OCI-LY3 (cell line): ENCODE results near the gene FTSJ1.
A peak's percentile ranks its signal among the peaks of the same experiment; 100 is the strongest.

Experiments used
- H2AFZ ChIP-seq: fragments of 200-600, 300-600 bp; shearing (Covaris generic); 2 replicates; pipeline ENCODE4 v1.6.0; 2014; ENCODE audit warnings: antibody characterized with exemption, low read depth, low read length
- H3K27ac ChIP-seq: fragments of 200-600, 300-600 bp; sonication (generic); 2 replicates; pipeline ENCODE4 v1.5.1; 2014; ENCODE audit warnings: mild to moderate bottlenecking, low read length, moderate library complexity, mixed read lengths
- H3K27me3 ChIP-seq: fragments of 200-600, 300-600 bp; sonication (generic); 2 replicates; pipeline ENCODE4 v1.6.1; 2014; ENCODE audit warnings: low read depth, low read length, mixed read lengths
- H3K36me3 ChIP-seq: fragments of 200-600, 300-600 bp; sonication (generic); replicated peaks from 2 replicates; pipeline ENCODE3; 2014; ENCODE audit warnings: low read depth, low read length, mixed read lengths
- H3K4me1 ChIP-seq: fragments of 300-600, 200-600 bp; sonication (generic); 2 replicates; pipeline ENCODE4 v1.6.1; 2014; ENCODE audit warnings: low read length, mixed read lengths
- H3K4me2 ChIP-seq: fragments of 200-600, 300-600 bp; sonication (generic); 2 replicates; pipeline ENCODE4 v1.6.1; 2014; ENCODE audit warnings: low read length, mixed read lengths
- H3K4me3 ChIP-seq: fragments of 300-600, 200-600 bp; sonication (generic); 2 replicates; pipeline ENCODE4 v1.5.1; 2014; ENCODE audit warnings: antibody characterized with exemption, mild to moderate bottlenecking, low read length, moderate library complexity
- H3K79me2 ChIP-seq: fragments of 300-600, 200-600 bp; shearing (Covaris generic); 2 replicates; pipeline ENCODE4 v1.6.1; 2014; ENCODE audit warnings: mild to moderate bottlenecking, low read length, mixed read lengths
- H3K9ac ChIP-seq: fragments of 300-600, 200-600 bp; shearing (Covaris generic); 2 replicates; pipeline ENCODE4 v1.6.0; 2014; ENCODE audit warnings: mild to moderate bottlenecking, low read length, moderate library complexity
- H3K9me3 ChIP-seq: fragments of 200-600, 300-600 bp; shearing (Covaris generic); 2 replicates; pipeline ENCODE4 v1.6.1; 2014; ENCODE audit warnings: low read length, mixed read lengths; ENCODE audit not compliant: insufficient read depth
- H4K20me1 ChIP-seq: fragments of 200-600, 300-600 bp; sonication (generic); 2 replicates; pipeline ENCODE4 v1.6.1; 2016; ENCODE audit warnings: low read length, mixed read lengths; ENCODE audit not compliant: insufficient read depth
- EZH2phosphoT487 ChIP-seq: fragments of 200-600 bp; shearing (Covaris generic); IDR thresholded peaks from 2 replicates; pipeline ENCODE4 v1.6.1; 2018; ENCODE audit warnings: antibody characterized with exemption, mixed run types, low read depth
- TF ChIP-seq, protein P1 (sequence below): fragments of 200-600, 300-600 bp; sonication (generic); IDR thresholded peaks from 2 replicates; pipeline ENCODE4 v1.5.1; 2014; ENCODE audit warnings: antibody characterized with exemption, low read length, low read depth

The FTSJ1 gene

DNA sequence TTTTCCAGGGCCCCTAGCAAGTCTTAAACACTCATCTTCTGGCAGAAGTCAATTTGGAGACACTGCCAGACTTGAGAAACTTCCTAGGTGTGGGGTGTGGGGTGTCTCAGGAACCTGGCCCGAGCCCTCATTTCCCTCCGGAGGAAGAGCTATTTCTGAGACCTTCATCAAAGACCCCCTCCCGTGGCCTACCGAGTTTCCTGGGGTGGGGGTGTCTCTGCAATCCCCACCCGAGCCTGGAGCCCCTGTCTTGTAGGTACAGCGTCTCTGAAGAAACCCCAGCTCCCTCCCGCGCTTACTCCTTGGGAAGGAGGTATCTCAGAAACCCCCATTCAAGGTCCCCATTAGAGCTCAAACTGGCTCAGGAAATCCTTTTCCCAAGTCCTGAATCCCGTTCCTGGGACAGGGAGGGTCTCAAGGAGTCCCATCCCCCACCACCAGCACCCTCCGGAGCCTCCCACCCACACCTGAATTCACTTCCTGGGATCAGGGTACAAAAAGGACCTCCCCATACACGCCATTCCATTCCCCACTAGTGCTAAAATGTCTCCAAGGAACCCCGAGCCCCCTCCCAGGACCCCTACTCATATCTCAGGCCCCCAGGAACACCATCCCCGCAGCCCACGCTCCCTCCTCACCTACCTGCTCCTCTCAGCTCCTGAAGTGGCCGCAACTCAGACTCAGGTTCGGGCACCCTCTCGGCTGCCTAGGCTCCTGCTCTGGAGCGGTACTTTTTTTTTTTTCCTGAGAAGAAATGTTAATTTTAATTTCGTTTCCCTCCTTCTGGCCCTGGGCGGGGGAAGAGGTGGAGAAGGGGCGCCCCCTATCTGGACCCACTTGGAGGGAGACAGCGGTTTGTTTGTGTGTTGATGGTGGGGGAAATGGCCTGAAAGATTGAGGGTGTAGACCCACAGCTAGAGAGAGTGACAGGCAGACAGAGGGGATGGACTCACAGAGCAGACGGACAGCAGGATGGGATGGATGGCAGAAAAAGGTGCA is 7.0 kb upstream of the FTSJ1 start:
- Histone ChIP-seq H3K9me3 (no peaks in the 10 kb centered on the region), H3K79me2 (peaks cover 49% of the 10 kb centered on the region), H3K9ac (peak overlapping the region; percentile 98), H3K4me3 (peak overlapping the region; percentile 94), H3K4me1 (peaks cover 18% of the 10 kb centered on the region), H3K27me3 (no peaks in the 10 kb centered on the region), H2AFZ (peak overlapping the region; percentile 94), H4K20me1 (no peaks in the 10 kb centered on the region), H3K4me2 (peak overlapping the region; percentile 95), H3K27ac (peak overlapping the region; percentile 66), H3K36me3 (peaks cover 12% of the 10 kb centered on the region)
- TF ChIP-seq, protein P1, sequence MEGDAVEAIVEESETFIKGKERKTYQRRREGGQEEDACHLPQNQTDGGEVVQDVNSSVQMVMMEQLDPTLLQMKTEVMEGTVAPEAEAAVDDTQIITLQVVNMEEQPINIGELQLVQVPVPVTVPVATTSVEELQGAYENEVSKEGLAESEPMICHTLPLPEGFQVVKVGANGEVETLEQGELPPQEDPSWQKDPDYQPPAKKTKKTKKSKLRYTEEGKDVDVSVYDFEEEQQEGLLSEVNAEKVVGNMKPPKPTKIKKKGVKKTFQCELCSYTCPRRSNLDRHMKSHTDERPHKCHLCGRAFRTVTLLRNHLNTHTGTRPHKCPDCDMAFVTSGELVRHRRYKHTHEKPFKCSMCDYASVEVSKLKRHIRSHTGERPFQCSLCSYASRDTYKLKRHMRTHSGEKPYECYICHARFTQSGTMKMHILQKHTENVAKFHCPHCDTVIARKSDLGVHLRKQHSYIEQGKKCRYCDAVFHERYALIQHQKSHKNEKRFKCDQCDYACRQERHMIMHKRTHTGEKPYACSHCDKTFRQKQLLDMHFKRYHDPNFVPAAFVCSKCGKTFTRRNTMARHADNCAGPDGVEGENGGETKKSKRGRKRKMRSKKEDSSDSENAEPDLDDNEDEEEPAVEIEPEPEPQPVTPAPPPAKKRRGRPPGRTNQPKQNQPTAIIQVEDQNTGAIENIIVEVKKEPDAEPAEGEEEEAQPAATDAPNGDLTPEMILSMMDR, result peak; percentile 62
- TF ChIP-seq EZH2phosphoT487, result no peak

- no peak for TF ChIP-seq EZH2phosphoT487
- TF ChIP-seq, protein P1, result no peak
- no peaks in the 10 kb centered on the region for H3K9me3 ChIP-seq
- peak within 1 kb of the TSS; percentile 94 for H3K4me3 ChIP-seq
- peak within 1 kb of the TSS; percentile 94 for H2AFZ ChIP-seq
- peaks cover 46% of the 10 kb centered on the region for H3K79me2 ChIP-seq
- peak within 1 kb of the TSS; percentile 95 for H3K4me2 ChIP-seq
- peak within 1 kb of the TSS; percentile 66 for H3K27ac ChIP-seq
- peaks cover 27% of the 10 kb centered on the region for H3K4me1 ChIP-seq
- no peaks in the 10 kb centered on the region for H3K27me3 ChIP-seq
- H4K20me1 ChIP-seq, result no peaks in the 10 kb centered on the region
- H3K36me3 ChIP-seq, result peaks cover 8% of the 10 kb centered on the region
- H3K9ac ChIP-seq, result peak within 1 kb of the TSS; percentile 98
Measured at GRCh38 chrX:48470110-48470832, 5.7 kb upstream of the FTSJ1 start, which contains the start of gene SLC38A5. Gene SLC38A5, minus strand, starts transcription at chrX:48470260. Its CDS starts 2,336 bp downstream, at chrX:48467924.

DNA sequence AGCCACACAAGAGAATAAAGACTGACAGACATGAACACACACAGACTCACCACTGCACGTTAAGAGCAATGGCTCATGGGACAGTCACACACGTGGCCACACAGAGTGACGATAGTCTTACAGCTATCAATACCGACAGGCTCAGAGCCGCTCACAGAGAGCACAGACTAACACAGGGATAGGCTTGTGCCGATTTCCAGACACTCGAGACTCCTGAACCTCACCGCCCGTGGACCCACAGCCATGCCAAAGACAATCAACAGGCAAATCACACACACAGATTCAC is 5.2 kb upstream of the FTSJ1 start:
- no peak overlapping the region for H2AFZ ChIP-seq
- peaks cover 27% of the 10 kb centered on the region for H3K4me1 ChIP-seq
- H3K27me3 ChIP-seq, result no peaks in the 10 kb centered on the region
- no peak overlapping the region for H3K4me3 ChIP-seq
- H3K36me3 ChIP-seq, result peaks cover 6% of the 10 kb centered on the region
- peaks cover 45% of the 10 kb centered on the region for H3K79me2 ChIP-seq
- H4K20me1 ChIP-seq, result no peaks in the 10 kb centered on the region
- H3K4me2 ChIP-seq, result no peak overlapping the region
- H3K9ac ChIP-seq, result no peak overlapping the region
- no peaks in the 10 kb centered on the region for H3K9me3 ChIP-seq
- no peak overlapping the region for H3K27ac ChIP-seq
- TF ChIP-seq, protein P1, result no peak
- TF ChIP-seq EZH2phosphoT487, result no peak

GRCh38 chrX:48471504-48471903 is 4.5 kb upstream of the FTSJ1 start:
- no peak overlapping the region for H3K4me2 ChIP-seq
- H3K9me3 ChIP-seq, result no peaks in the 10 kb centered on the region
- no peak overlapping the region for H2AFZ ChIP-seq
- H3K4me1 ChIP-seq, result peaks cover 27% of the 10 kb centered on the region
- H4K20me1 ChIP-seq, result no peaks in the 10 kb centered on the region
- no peak overlapping the region for H3K9ac ChIP-seq
- H3K79me2 ChIP-seq, result peaks cover 45% of the 10 kb centered on the region
- peaks cover 6% of the 10 kb centered on the region for H3K36me3 ChIP-seq
- TF ChIP-seq EZH2phosphoT487, result no peak
- TF ChIP-seq, protein P1, result no peak
- no peak overlapping the region for H3K27ac ChIP-seq
- no peak overlapping the region for H3K4me3 ChIP-seq
- no peaks in the 10 kb centered on the region for H3K27me3 ChIP-seq
